ENCODE measurements around the gene PRELP.
A peak's percentile ranks its signal among the peaks of the same experiment; 100 is the strongest.
"Not testable (repeated sequence)": the region's sequence is repeated elsewhere in the genome, so short reads cannot be mapped to it uniquely, and the experiment has no call there.

Gene PRELP

DNA sequence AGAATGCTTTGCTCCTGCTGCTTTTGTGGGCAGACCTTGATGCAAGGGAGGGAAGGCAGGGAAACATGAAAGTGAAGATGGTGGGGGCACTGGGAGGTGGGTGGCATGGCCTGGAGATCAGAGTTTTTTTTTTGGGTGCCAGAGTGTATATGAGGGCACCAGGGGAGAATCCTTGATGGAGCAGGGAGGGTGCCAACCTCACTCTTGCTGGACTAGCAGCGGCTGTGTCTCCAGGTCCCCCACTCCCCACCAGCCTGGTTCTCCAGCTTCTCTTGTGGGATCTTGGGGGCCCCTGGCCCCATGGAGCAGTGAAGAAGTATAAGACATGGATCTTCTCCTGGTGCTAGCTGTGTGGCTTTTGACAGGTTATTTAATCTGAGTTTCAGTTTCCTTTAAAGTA lies 13.5 kb upstream of the PRELP start:
- no peak for DNase-seq (ENCODE audit: extremely low read depth, low read depth)
- no peak for TF ChIP-seq CTCF (IDR thresholded peaks at IDR 0.05; ENCODE audit: low read depth, low read length)

- TF ChIP-seq CTCF (IDR thresholded peaks at IDR 0.05; ENCODE audit: low read depth, low read length) = no peak
- DNase-seq (ENCODE audit: extremely low read depth, low read depth) = peak; percentile 50
These were observed 12.7 kb upstream of the PRELP start for GRCh38 chr1:203462878-203463277.

- TF ChIP-seq CTCF (IDR thresholded peaks at IDR 0.05; ENCODE audit: low read depth, low read length) = no peak; the same call in 1 of the 2 replicates
These were observed 12.0 kb upstream of the PRELP start for GRCh38 chr1:203463469-203464062.

GRCh38 chr1:203464226-203464625 lies 11.4 kb upstream of the PRELP start:
- no peak for DNase-seq (ENCODE audit: extremely low read depth, low read depth)
- no peak for TF ChIP-seq CTCF (IDR thresholded peaks at IDR 0.05; ENCODE audit: low read depth, low read length)

More at GRCh38 chr1:203463469-203464062, 12.0 kb upstream of the PRELP start:
- DNase-seq (ENCODE audit: extremely low read depth, low read depth) = no peak

DNA sequence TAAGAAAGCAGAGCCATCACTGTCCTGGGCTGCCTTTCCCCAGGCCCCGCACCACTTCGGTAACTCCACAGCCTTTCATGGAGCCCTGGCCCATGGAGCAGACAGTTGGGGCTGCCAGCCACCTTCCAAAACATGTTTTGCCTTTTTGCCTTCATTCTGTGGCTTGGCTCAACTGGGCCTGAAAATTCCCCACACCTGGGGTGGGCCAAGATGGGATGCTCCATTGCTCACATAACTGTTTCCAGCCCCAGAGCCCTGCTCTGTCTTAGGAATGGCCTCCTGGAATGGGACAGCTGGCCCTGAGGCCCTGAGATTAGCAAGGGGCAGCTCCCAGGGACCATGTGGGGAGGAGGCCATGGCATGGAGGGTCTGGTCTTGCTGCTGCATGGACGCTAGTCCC lies 10.9 kb upstream of the PRELP start:
- no peak for DNase-seq (ENCODE audit: extremely low read depth, low read depth)
- no peak for TF ChIP-seq CTCF (IDR thresholded peaks at IDR 0.05; ENCODE audit: low read depth, low read length)

GRCh38 chr1:203465146-203465798 lies 10.3 kb upstream of the PRELP start:
- no peak for TF ChIP-seq CTCF (IDR thresholded peaks at IDR 0.05; ENCODE audit: low read depth, low read length)
- no peak for DNase-seq (ENCODE audit: extremely low read depth, low read depth)

DNA sequence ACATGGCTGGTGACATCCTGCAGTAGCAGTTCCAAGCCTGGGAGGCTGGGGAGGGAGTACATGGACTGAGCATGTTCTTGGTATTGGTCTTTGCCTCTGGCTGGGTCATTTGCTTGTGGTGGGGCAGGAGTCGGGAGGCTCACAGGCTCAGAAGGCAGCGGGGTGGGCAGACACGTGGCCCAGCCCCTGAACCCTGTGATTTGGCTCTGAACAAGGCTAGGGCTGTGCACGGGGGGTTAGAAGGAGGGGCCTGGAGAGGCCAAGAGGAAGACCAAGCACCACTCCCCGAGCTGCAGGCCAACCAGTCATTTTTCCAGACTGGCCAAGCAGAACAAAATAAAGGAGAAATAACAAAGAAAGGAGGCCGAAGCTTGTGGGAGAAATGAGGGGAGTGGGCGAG lies 9.7 kb upstream of the PRELP start:
- TF ChIP-seq CTCF (IDR thresholded peaks at IDR 0.05; ENCODE audit: low read depth, low read length) = no peak

DNA sequence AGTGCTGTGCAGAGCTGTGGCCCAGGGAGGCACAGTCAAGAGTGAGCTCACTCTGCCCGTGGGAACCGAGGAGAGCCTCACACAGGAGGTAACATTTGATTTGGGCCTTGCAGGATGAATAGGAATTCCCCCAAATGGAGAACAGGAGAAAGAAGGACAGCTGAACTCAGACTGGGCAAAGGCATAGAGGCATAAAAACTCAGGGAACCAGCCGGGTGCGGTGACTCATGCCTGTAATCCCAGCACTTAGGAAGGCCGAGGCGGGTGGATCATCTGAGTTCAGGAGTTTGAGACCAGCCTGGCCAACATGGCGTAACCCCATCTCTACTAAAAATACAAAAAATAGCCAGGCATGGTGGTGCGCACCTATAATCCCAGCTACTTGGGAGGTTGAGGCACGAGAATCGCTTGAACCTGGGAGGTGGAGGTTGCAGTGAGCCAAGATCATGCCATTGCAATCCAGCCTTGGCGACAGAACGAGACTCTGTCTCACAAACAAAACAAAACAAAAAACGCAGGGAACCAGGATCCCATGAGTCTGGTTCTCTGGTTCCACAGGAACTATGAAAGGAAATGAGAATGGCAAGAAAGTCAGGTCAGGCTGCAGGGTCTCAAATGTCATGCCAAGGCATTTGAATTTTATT lies 8.6 kb upstream of the PRELP start:
- DNase-seq (ENCODE audit: extremely low read depth, low read depth) = not testable (repeated sequence)

More for the DNA sequence above, 9.7 kb upstream of the PRELP start:
- DNase-seq (ENCODE audit: extremely low read depth, low read depth) = no peak
